ENCODE measurements around the gene KIR2DL4. TPM values are rescaled to one million over a fixed set of nuclear protein-coding genes. Genes with fewer than 3 reads are reported as not detected.
"Not testable (repeated sequence)": the region's sequence is repeated elsewhere in the genome, so short reads cannot be mapped to it uniquely, and the experiment has no call there.

Gene KIR2DL4
- total RNA-seq, 1 experiment from 2014 or later = not detected

DNA sequence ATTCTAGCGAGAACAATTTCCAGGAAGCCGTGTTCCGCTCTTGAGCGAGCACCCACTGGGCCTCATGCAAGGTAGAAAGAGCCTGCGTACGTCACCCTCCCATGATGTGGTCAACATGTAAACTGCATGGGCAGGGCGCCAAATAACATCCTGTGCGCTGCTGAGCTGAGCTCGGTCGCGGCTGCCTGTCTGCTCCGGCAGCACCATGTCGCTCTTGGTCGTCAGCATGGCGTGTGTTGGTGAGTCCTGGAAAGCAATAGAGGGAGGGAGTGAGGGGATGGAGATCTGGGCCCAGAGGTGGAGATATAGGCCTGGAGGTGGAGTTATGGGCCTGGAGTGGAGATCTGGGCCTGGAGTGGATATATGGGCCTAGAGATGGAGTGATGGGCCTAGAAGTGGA lies 33.8 kb upstream of the KIR2DL4 start, which contains the start of gene KIR2DL1:
Gene KIR2DL1, plus strand, starts transcription at position 148 of the 400 bp plus-strand sequence. Its CDS starts 58 bp downstream, at position 206.
- H3K27ac ChIP-seq (ENCODE audit: low read length); H3K36me3 ChIP-seq (ENCODE audit: control insufficient read depth, insufficient read depth, low read length); H3K27me3 ChIP-seq (ENCODE audit: control insufficient read depth, insufficient read depth, low read length); DNase-seq (ENCODE audit: low read depth, low spot score); CTCF ChIA-PET; ATAC-seq; H3K4me1 ChIP-seq (ENCODE audit: control insufficient read depth, insufficient read depth, low read length); in situ Hi-C loops (cut with HindIII; ENCODE audit: low pct_unique_long_range_greater_than_20kb, low sequenced_read_pairs); BruUV-seq (replicated peaks); POLR2A ChIA-PET; H3K9me3 ChIP-seq (ENCODE audit: control insufficient read depth, insufficient read depth, low read depth, low read length); H3K4me3 ChIP-seq (ENCODE audit: low read depth in 2 of 2, low read length in 2 of 2): not testable (repeated sequence)
- intact Hi-C loops (cut with micrococcal nuclease; ENCODE audit: unreplicated experiment) = loop anchor here (5.0 kb wide), 2 partner anchors 63 to 78 kb away; partner anchors contain the start of gene KIR2DS4

GRCh38 chr19:54770511-54770910 lies 32.9 kb upstream of the KIR2DL4 start:
- DNase-seq (ENCODE audit: low read depth, low spot score); CTCF ChIA-PET; H3K4me3 ChIP-seq (ENCODE audit: low read depth in 2 of 2, low read length in 2 of 2); ATAC-seq; in situ Hi-C loops (cut with HindIII; ENCODE audit: low pct_unique_long_range_greater_than_20kb, low sequenced_read_pairs); BruUV-seq (replicated peaks); H3K36me3 ChIP-seq (ENCODE audit: control insufficient read depth, insufficient read depth, low read length); POLR2A ChIA-PET; H3K27me3 ChIP-seq (ENCODE audit: control insufficient read depth, insufficient read depth, low read length); H3K27ac ChIP-seq (ENCODE audit: low read length); H3K9me3 ChIP-seq (ENCODE audit: control insufficient read depth, insufficient read depth, low read depth, low read length); H3K4me1 ChIP-seq (ENCODE audit: control insufficient read depth, insufficient read depth, low read length): not testable (repeated sequence)
- intact Hi-C loops (cut with micrococcal nuclease; ENCODE audit: unreplicated experiment) = loop anchor here (5.0 kb wide), 2 partner anchors 62 to 77 kb away; partner anchors contain the start of gene KIR2DS4

GRCh38 chr19:54771018-54771960 lies 32.1 kb upstream of the KIR2DL4 start:
- CTCF ChIA-PET; H3K4me1 ChIP-seq (ENCODE audit: control insufficient read depth, insufficient read depth, low read length); in situ Hi-C loops (cut with HindIII; ENCODE audit: low pct_unique_long_range_greater_than_20kb, low sequenced_read_pairs); BruUV-seq (replicated peaks); POLR2A ChIA-PET; H3K4me3 ChIP-seq (ENCODE audit: low read depth in 2 of 2, low read length in 2 of 2); H3K36me3 ChIP-seq (ENCODE audit: control insufficient read depth, insufficient read depth, low read length); H3K9me3 ChIP-seq (ENCODE audit: control insufficient read depth, insufficient read depth, low read depth, low read length); H3K27ac ChIP-seq (ENCODE audit: low read length); H3K27me3 ChIP-seq (ENCODE audit: control insufficient read depth, insufficient read depth, low read length): not testable (repeated sequence)
- peak; percentile 90 for ATAC-seq
- peak; percentile 28 for DNase-seq (ENCODE audit: low read depth, low spot score)
- intact Hi-C loops (cut with micrococcal nuclease; ENCODE audit: unreplicated experiment) = loop anchor here (5.0 kb wide), 2 partner anchors 61 to 76 kb away; partner anchors contain the start of gene KIR2DS4

GRCh38 chr19:54772666-54773065 lies 30.7 kb upstream of the KIR2DL4 start:
- POLR2A ChIA-PET; ATAC-seq; H3K27ac ChIP-seq (ENCODE audit: low read length); BruUV-seq (replicated peaks); DNase-seq (ENCODE audit: low read depth, low spot score); H3K9me3 ChIP-seq (ENCODE audit: control insufficient read depth, insufficient read depth, low read depth, low read length); H3K4me3 ChIP-seq (ENCODE audit: low read depth in 2 of 2, low read length in 2 of 2); in situ Hi-C loops (cut with HindIII; ENCODE audit: low pct_unique_long_range_greater_than_20kb, low sequenced_read_pairs); H3K36me3 ChIP-seq (ENCODE audit: control insufficient read depth, insufficient read depth, low read length); CTCF ChIA-PET; H3K27me3 ChIP-seq (ENCODE audit: control insufficient read depth, insufficient read depth, low read length); H3K4me1 ChIP-seq (ENCODE audit: control insufficient read depth, insufficient read depth, low read length): not testable (repeated sequence)
- intact Hi-C loops (cut with micrococcal nuclease; ENCODE audit: unreplicated experiment) = loop anchor here (5.0 kb wide), 2 partner anchors 60 to 75 kb away; partner anchors contain the start of gene KIR2DS4

GRCh38 chr19:54775095-54775815 lies 28.2 kb upstream of the KIR2DL4 start:
- peak; percentile 40; the same call in 1 of the 2 replicates for ATAC-seq

GRCh38 chr19:54775830-54776229 lies 27.6 kb upstream of the KIR2DL4 start:
- POLR2A ChIA-PET; ATAC-seq; H3K4me1 ChIP-seq (ENCODE audit: control insufficient read depth, insufficient read depth, low read length); H3K27me3 ChIP-seq (ENCODE audit: control insufficient read depth, insufficient read depth, low read length); H3K36me3 ChIP-seq (ENCODE audit: control insufficient read depth, insufficient read depth, low read length); CTCF ChIA-PET; in situ Hi-C loops (cut with HindIII; ENCODE audit: low pct_unique_long_range_greater_than_20kb, low sequenced_read_pairs); intact Hi-C loops (cut with micrococcal nuclease; ENCODE audit: unreplicated experiment); H3K9me3 ChIP-seq (ENCODE audit: control insufficient read depth, insufficient read depth, low read depth, low read length); DNase-seq (ENCODE audit: low read depth, low spot score); H3K27ac ChIP-seq (ENCODE audit: low read length); BruUV-seq (replicated peaks); H3K4me3 ChIP-seq (ENCODE audit: low read depth in 2 of 2, low read length in 2 of 2): not testable (repeated sequence)

More at GRCh38 chr19:54775095-54775815, 28.2 kb upstream of the KIR2DL4 start:
- H3K9me3 ChIP-seq (ENCODE audit: control insufficient read depth, insufficient read depth, low read depth, low read length); H3K4me3 ChIP-seq (ENCODE audit: low read depth in 2 of 2, low read length in 2 of 2); BruUV-seq (replicated peaks); H3K27ac ChIP-seq (ENCODE audit: low read length); H3K36me3 ChIP-seq (ENCODE audit: control insufficient read depth, insufficient read depth, low read length); H3K4me1 ChIP-seq (ENCODE audit: control insufficient read depth, insufficient read depth, low read length); POLR2A ChIA-PET; CTCF ChIA-PET; H3K27me3 ChIP-seq (ENCODE audit: control insufficient read depth, insufficient read depth, low read length); DNase-seq (ENCODE audit: low read depth, low spot score); intact Hi-C loops (cut with micrococcal nuclease; ENCODE audit: unreplicated experiment); in situ Hi-C loops (cut with HindIII; ENCODE audit: low pct_unique_long_range_greater_than_20kb, low sequenced_read_pairs): not testable (repeated sequence)

- DNase-seq (ENCODE audit: low read depth, low spot score); intact Hi-C loops (cut with micrococcal nuclease; ENCODE audit: unreplicated experiment); BruUV-seq (replicated peaks); H3K27me3 ChIP-seq (ENCODE audit: control insufficient read depth, insufficient read depth, low read length); in situ Hi-C loops (cut with HindIII; ENCODE audit: low pct_unique_long_range_greater_than_20kb, low sequenced_read_pairs); ATAC-seq; POLR2A ChIA-PET; H3K4me3 ChIP-seq (ENCODE audit: low read depth in 2 of 2, low read length in 2 of 2); CTCF ChIA-PET; H3K36me3 ChIP-seq (ENCODE audit: control insufficient read depth, insufficient read depth, low read length); H3K9me3 ChIP-seq (ENCODE audit: control insufficient read depth, insufficient read depth, low read depth, low read length); H3K27ac ChIP-seq (ENCODE audit: low read length); H3K4me1 ChIP-seq (ENCODE audit: control insufficient read depth, insufficient read depth, low read length): not testable (repeated sequence)
Measured at GRCh38 chr19:54777851-54778250, 25.6 kb upstream of the KIR2DL4 start.

Measured in Panc1 (cell line).